Measurements from ENCODE around the gene TSPAN2.

TSPAN2 gene

DNA sequence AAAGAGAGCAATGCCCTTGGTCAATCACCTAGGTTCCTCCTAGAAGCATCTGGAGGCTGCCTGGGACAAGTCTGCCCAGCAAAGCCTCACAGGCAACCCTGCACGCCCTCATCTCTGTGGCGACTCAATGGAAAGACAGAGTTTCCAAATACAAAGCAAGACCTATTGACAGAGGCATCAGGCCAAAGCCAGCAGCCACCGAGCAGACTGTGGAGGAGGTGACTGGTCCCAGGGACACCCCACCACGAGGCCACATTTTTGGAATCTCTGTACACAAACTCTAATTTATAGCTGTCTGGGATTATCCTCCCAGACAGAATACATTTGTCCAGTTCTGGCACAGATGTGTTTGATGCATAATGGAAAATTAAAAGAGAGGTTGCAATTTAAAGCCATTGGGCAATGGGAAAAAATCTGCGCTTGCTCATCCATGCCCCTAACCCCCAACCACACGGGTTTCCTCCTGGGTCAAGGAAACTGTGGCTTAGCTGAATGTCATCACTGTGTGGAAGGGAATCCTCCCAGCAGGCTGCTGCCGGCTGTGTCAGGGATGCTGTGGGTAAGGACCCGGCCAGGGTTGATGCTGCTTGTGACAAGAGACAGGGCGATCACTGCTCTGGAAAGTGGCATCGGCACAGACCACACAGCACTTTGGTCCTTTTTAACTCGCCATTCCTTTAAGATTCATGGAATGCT lies 14.3 kb downstream of the TSPAN2 start:
- H3K4me3 ChIP-seq (ENCODE audit: control insufficient read depth, low read depth, low read length) = no peak overlapping the region
- TF ChIP-seq, protein P1, sequence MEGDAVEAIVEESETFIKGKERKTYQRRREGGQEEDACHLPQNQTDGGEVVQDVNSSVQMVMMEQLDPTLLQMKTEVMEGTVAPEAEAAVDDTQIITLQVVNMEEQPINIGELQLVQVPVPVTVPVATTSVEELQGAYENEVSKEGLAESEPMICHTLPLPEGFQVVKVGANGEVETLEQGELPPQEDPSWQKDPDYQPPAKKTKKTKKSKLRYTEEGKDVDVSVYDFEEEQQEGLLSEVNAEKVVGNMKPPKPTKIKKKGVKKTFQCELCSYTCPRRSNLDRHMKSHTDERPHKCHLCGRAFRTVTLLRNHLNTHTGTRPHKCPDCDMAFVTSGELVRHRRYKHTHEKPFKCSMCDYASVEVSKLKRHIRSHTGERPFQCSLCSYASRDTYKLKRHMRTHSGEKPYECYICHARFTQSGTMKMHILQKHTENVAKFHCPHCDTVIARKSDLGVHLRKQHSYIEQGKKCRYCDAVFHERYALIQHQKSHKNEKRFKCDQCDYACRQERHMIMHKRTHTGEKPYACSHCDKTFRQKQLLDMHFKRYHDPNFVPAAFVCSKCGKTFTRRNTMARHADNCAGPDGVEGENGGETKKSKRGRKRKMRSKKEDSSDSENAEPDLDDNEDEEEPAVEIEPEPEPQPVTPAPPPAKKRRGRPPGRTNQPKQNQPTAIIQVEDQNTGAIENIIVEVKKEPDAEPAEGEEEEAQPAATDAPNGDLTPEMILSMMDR (conservative IDR thresholded peaks at IDR 0.05; ENCODE audit: control insufficient read depth, insufficient read depth, low read depth, low read length) = no peak
- DNase-seq (ENCODE audit: low read depth) = peak; percentile 11

DNA sequence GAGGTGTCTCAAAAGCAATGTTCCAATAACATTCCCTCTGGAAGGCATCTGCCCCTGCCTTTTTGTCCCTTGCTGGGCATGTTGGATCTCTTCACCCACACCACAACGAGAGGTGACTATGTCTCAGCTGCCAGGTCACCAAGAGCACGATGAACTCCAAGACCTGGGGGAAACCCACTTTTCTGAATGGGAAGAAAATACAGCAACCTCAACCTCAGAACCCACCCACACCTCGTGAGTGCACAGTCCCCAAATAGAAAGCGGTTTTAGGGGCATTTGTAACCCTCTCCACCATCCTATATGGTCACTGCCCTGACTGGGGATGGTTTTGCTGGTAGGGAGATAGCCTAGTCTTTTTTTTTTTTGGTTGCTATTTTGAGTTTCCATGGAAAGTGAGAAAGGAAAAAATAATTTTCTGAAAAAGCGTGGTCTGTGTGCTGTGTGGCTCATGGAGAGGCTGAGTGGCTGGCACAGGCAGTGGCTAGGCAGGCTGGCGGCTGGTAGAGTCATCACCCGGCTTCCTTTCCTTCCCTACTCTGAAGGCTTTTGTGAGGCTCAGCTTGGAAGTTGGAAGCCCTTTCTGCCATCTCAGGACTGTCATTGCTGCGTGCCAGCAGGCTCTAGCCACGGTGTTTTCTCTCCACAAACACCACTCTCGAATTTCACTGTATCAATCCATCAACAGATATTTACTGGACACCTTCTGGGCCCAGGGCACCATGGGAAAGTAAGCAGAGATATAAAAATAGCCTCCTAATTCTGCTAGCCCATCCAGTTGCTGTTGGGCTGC lies 15.8 kb downstream of the TSPAN2 start:
- TF ChIP-seq, protein P1 (conservative IDR thresholded peaks at IDR 0.05; ENCODE audit: control insufficient read depth, insufficient read depth, low read depth, low read length) = no peak
- no peak overlapping the region for H3K4me3 ChIP-seq (ENCODE audit: control insufficient read depth, low read depth, low read length)
- no peak for DNase-seq (ENCODE audit: low read depth)

DNA sequence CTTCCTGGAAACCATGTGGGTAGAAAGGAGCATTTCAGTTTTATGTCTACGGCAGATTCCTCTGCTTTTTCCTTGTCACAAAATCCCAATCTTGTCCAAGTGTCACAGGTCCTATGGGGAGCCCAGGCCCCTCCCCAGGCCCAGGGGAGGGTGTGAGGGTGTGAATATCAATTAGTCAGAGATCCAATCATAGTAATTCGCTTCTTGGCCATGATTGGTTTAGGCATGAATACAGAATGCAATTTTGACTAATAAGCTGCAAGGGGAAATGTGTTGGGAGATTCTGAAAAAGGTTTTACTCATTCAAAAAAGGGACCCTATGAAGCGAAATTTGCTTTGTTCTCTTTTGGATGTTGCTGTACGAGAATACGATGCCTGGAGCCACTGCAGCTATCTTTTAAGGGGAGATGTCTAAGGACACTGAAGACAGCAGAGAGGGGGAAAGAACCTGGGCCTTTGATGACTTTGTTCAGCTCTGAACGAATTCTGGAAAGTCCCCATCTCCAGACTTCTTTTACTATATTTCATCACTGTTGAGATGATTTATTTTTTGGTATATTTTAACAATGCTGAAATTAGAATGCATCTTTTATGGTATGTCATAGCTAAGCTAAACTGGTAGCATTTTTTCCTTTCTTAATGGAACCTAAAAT lies 18.2 kb downstream of the TSPAN2 start:
- no peak overlapping the region for H3K4me3 ChIP-seq (ENCODE audit: control insufficient read depth, low read depth, low read length)
- DNase-seq (ENCODE audit: low read depth) = no peak
- TF ChIP-seq, protein P1 (conservative IDR thresholded peaks at IDR 0.05; ENCODE audit: control insufficient read depth, insufficient read depth, low read depth, low read length) = no peak

DNA sequence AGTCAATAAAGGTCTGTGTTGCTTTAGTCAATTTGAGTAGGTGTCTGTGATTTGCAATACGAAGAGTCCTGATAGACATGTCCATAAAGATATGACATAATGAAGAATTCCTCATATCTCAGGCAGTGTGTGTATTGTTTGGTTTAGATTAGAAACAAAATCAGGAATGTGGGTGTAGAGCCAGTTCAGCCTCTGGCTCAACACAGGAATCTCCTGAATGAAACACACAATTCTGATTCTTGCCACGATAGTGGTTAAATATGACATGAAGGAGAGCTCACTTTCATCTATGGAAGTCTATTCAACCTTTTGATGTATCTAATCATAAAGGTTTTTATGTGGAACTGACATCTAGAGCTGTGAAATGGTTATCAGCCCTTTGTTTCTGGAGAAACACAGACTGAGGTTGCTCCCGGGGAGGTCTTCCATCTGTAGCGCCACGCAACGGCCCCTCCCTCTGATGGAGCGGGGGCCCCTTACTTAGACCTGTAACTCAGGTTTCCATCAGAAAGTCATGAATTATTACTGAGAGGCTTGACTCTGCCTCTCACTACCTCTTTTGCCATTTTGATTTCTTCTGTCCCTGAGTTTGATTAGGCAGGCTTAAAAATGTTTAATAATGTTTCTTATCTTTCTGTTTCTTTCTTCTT lies 19.5 kb downstream of the TSPAN2 start:
- H3K4me3 ChIP-seq (ENCODE audit: control insufficient read depth, low read depth, low read length) = no peak overlapping the region
- TF ChIP-seq, protein P1 (conservative IDR thresholded peaks at IDR 0.05; ENCODE audit: control insufficient read depth, insufficient read depth, low read depth, low read length) = no peak
- no peak for DNase-seq (ENCODE audit: low read depth)

DNA sequence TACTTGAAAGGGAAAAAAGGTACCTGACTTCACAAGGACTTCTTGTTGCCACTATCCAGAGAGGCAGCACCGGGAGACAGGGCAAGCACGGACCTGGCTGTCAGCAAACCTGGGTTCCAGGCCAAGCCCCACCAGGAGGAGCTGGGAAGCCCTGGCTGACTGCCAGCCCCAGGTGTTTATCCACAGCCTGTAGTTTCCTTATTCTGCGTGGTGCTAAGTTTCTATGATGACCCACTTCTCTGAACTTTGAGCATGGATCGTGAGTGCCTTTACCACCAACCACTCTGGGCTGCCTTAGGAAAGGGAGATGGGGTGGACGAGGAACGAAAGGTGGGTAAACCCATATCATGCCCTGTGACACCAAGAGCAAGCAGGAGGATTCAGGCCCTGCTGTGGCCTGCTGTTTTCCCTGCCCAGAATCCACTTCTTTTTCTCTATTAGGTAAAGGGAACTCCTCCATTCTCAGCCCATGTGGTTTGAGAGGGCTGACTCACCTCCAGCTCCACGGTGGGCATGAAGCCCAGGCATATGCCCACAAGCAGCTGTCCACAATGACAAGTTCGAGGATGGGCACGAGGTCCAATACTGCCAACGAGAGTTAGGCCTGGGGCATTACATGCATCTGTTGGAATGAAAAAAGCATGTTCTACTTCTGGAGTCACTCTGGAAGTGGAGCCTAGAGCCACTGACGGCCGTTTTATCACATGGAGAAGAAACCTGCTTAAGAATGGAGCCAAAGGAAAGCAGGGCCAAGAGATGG lies 20.3 kb downstream of the TSPAN2 start:
- TF ChIP-seq, protein P1 (conservative IDR thresholded peaks at IDR 0.05; ENCODE audit: control insufficient read depth, insufficient read depth, low read depth, low read length) = no peak
- peak; percentile 50 for DNase-seq (ENCODE audit: low read depth)

More for the DNA sequence above, 20.3 kb downstream of the TSPAN2 start:
- no peak overlapping the region for H3K4me3 ChIP-seq (ENCODE audit: control insufficient read depth, low read depth, low read length)
